GM12878 (cell line): ENCODE results near the gene CNRIP1. TPM values are rescaled to one million over a fixed set of nuclear protein-coding genes. Genes with fewer than 3 reads are reported as not detected.

Experiments used
- ATAC-seq: fragments of 200-7000 bp; cut with Tn5 transposase; 3 replicates; pipeline ENCODE4 v1.9.1; 2020; ENCODE audit warnings: mild to moderate bottlenecking, moderate library complexity
- BruUV-seq: library from RNA; stranded (reverse); fragments of 400-500 nt; replicated peaks from 2 replicates; lab custom pipeline; 2021; lab: Mats Ljungman, UMichigan
- CTCF ChIA-PET: fragments of 300-600 bp; sonication (Branson Sonifier 250); formaldehyde crosslinking; extraction: SDS; loops from one replicate; lab custom pipeline; 2021; ENCODE audit warnings: inconsistent platforms; lab: Yijun Ruan, JAX
- POLR2A ChIA-PET: fragments of 350-600 bp; formaldehyde crosslinking; extraction: SDS; loops from one replicate; lab custom pipeline; 2021; ENCODE audit warnings: inconsistent platforms; lab: Charles Lee
- RAD21 ChIA-PET: fragments of 300-600 bp; sonication (Branson Sonifier 250); formaldehyde crosslinking; loops from one replicate; lab custom pipeline; 2023; ENCODE audit warnings: antibody characterized with exemption; ENCODE audit not compliant: unreplicated experiment; lab: Charles Lee
- SMC1A ChIA-PET: fragments of 300-600 bp; sonication (Branson Sonifier 250); formaldehyde crosslinking; loops from one replicate; lab custom pipeline; 2023; ENCODE audit not compliant: unreplicated experiment, uncharacterized antibody; lab: Charles Lee
- DNase-seq: peaks from one replicate; pipeline ENCODE4 v3.0.0-alpha.2; 2011; ENCODE audit warnings: low read depth, low spot score
- FAIRE-seq: peaks from 3 replicates; lab custom pipeline; 2011; peaks lifted over from hg19 to GRCh38; lab: Jason Lieb, UNC
- H2AFZ ChIP-seq: 2 replicates; pipeline ENCODE4 v1.6.0; 2011; ENCODE audit warnings: low read depth, low read length, control low read depth; ENCODE audit not compliant: control insufficient read depth
- H3K27ac ChIP-seq: 2 replicates; pipeline ENCODE4 v1.5.1; 2011; ENCODE audit warnings: control low read depth; ENCODE audit not compliant: control insufficient read depth, insufficient read depth
- H3K27me3 ChIP-seq, 2 experiments: replicated peaks in 1 of 2; 2 replicates each; pipeline versions ENCODE4 v1.6.0 to v1.6.1; 2011; ENCODE audit warnings: low read length in 1 of 2; ENCODE audit not compliant: control insufficient read depth in 2 of 2, insufficient read depth in 2 of 2
- H3K36me3 ChIP-seq, 2 experiments: 2 replicates each; pipeline ENCODE4 v1.5.1; 2011; ENCODE audit warnings: low read length in 1 of 2; ENCODE audit not compliant: control insufficient read depth in 2 of 2, insufficient read depth in 2 of 2
- H3K4me1 ChIP-seq: 2 replicates; pipeline ENCODE4 v1.6.1; 2011; ENCODE audit warnings: mild to moderate bottlenecking, low read length, moderate library complexity, mixed read lengths; ENCODE audit not compliant: control insufficient read depth, insufficient read depth
- H3K4me2 ChIP-seq: 2 replicates; pipeline ENCODE4 v1.6.0; 2011; ENCODE audit warnings: control low read depth; ENCODE audit not compliant: control insufficient read depth, insufficient read depth
- H3K4me3 ChIP-seq: fragments of 200-600 bp; sonication (generic); 2 replicates; pipeline ENCODE4 v1.5.1; 2016
- H3K79me2 ChIP-seq: 2 replicates; pipeline ENCODE4 v1.6.0; 2011; ENCODE audit warnings: low read length; ENCODE audit not compliant: control insufficient read depth, insufficient read depth
- H3K9ac ChIP-seq: 2 replicates; pipeline ENCODE4 v1.8.0; 2011; ENCODE audit warnings: low read length, control low read depth, mixed read lengths; ENCODE audit not compliant: control insufficient read depth, insufficient read depth
- H3K9me3 ChIP-seq: replicated peaks from 3 replicates; pipeline ENCODE4 v1.5.1; 2011; ENCODE audit warnings: mild to moderate bottlenecking, low read length; ENCODE audit not compliant: control insufficient read depth, insufficient read depth
- H4K20me1 ChIP-seq: 2 replicates; pipeline ENCODE4 v1.6.0; 2011; ENCODE audit not compliant: control insufficient read depth, insufficient read depth
- CUX1 ChIP-seq: IDR thresholded peaks from 2 replicates; pipeline ENCODE4 v1.6.1; 2012; ENCODE audit warnings: improper control_type of control experiment, low read depth, low read length; ENCODE audit not compliant: insufficient replicate concordance
- EED ChIP-seq: sonication (generic); IDR thresholded peaks from 2 replicates; pipeline ENCODE4 v1.6.1; 2016; ENCODE audit warnings: antibody characterized with exemption, low read depth
- NKRF ChIP-seq: fragments of 450-650 bp; conservative IDR thresholded peaks from 2 replicates; pipeline ENCODE4 v1.6.1; 2017; ENCODE audit warnings: mild to moderate bottlenecking, moderate library complexity
- ZBTB11 ChIP-seq: fragments of 450-650 bp; formaldehyde crosslinking; IDR thresholded peaks from 2 replicates; pipeline ENCODE4 v1.5.0; 2022; ENCODE audit warnings: mild to moderate bottlenecking, missing genetic modification characterization
- WGBS: methylation state at CpG from one replicate; pipeline ENCODE4 v1.1.6; 2016; ENCODE audit warnings: low lambda C conversion rate; ENCODE audit not compliant: insufficient replicate concordance, insufficient coverage; ENCODE audit errors: missing lambda C conversion rate; 5-methylcytosine and 5-hydroxymethylcytosine counted together
- in situ Hi-C: fragments of 300-500 bp; cut with MboI; formaldehyde crosslinking; loops from 9 replicates; pipeline ENCODE4 v1.14.3; 2018; ENCODE audit warnings: mixed read lengths
- intact Hi-C: fragments of 100-400 bp; cut with micrococcal nuclease; formaldehyde crosslinking; loops from one replicate; pipeline ENCODE4 v1.14.2; 2022; ENCODE audit not compliant: unreplicated experiment
- polyA plus RNA-seq, 11 experiments: library from polyadenylated mRNA; depleted of rRNA in 4 of 11; unstranded in 6 of 11; stranded (reverse) in 5 of 11; fragments of >200 nt; fragmentation: Nextera tagmentation in 4 of 11; fragmentation: Illumina TruSeq in 1 of 11; extraction: Ambion mirVana in 4 of 11; extraction: Trizol in 1 of 11; gene quantifications; 1 replicate in 1 of 11; 2 replicates in 10 of 11; pipeline versions ENCODE4 v1.2.1 to v1.2.3, GENCODE V29; 2011 to 2016; ENCODE audit warnings: inconsistent platforms in 2 of 11, missing spikeins in 2 of 11, low read depth in 1 of 11
- total RNA-seq, 4 experiments: library from RNA; depleted of rRNA in 3 of 4; stranded (reverse); fragments of >200 nt in 3 of 4; fragmentation: Illumina TruSeq in 1 of 4; extraction: Trizol in 1 of 4; gene quantifications; 2 replicates each; pipeline versions ENCODE4 v1.2.1 to v1.2.3, GENCODE V29; 2013 to 2021

Gene CNRIP1
- total and polyA plus RNA-seq, 10 of the 15 experiments (the other 5 are each of a cell fraction or from before 2014, with no cell fraction given), result not detected

- TF ChIP-seq CUX1, result no peak
- no peak for TF ChIP-seq NKRF
- no peak for TF ChIP-seq EED
Measured at GRCh38 chr2:68344031-68344430, 24.3 kb upstream of the CNRIP1 start (continued).

GRCh38 chr2:68342470-68342869, 22.7 kb upstream of the CNRIP1 start:
- ATAC-seq (no peak), FAIRE-seq (no peak), DNase-seq (no peak)
- Histone ChIP-seq H3K36me3 (no peaks in the 10 kb centered on the region), H3K9ac (no peak overlapping the region), H3K79me2 (no peaks in the 10 kb centered on the region), H3K4me1 (no peaks in the 10 kb centered on the region), H4K20me1 (no peaks in the 10 kb centered on the region), H3K4me3 (no peak overlapping the region), H3K4me2 (no peak overlapping the region), H3K9me3 (no peaks in the 10 kb centered on the region), H2AFZ (no peak overlapping the region), H3K27me3 (peaks cover 0 to 1% of the 10 kb centered on the region in 2 experiments; a peak in 2 of 4 replicates), H3K27ac (no peak overlapping the region)
- no TSS peak for BruUV-seq
- ChIA-PET CTCF (no interaction called here), RAD21 (no interaction called here), SMC1A (no interaction called here), POLR2A (no interaction called here)
- TF ChIP-seq ZBTB11 (CRISPR knock-in tag) (no peak), EED (no peak)
- intact Hi-C loops, result no loop called here
- in situ Hi-C loops, result no loop called here
- 39% methylated on average over 1 of the region's 1 CpG for WGBS
